ENCODE measurements around the gene TMEM106C.

DNA sequence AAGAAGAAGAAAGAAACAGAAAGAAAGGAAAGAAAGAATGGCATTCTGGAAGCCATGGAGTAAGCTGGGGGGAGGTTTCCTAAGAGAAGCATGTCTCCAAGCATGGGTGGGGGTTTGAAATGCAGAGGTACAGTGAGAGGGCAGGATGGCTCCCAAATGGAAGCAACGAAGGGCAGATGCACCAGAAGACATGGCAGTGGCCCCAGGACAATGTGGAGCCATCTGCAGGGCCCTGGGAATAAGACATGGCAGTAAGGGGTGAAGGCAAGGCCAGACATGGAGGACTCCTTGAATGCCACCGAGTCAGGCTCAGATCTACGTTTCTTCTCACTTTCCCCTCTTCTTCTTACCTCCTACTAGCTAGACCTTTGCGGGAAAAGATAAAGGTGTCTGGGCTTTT, 45.6 kb downstream of the TMEM106C start:
- TF ChIP-seq, protein P1, sequence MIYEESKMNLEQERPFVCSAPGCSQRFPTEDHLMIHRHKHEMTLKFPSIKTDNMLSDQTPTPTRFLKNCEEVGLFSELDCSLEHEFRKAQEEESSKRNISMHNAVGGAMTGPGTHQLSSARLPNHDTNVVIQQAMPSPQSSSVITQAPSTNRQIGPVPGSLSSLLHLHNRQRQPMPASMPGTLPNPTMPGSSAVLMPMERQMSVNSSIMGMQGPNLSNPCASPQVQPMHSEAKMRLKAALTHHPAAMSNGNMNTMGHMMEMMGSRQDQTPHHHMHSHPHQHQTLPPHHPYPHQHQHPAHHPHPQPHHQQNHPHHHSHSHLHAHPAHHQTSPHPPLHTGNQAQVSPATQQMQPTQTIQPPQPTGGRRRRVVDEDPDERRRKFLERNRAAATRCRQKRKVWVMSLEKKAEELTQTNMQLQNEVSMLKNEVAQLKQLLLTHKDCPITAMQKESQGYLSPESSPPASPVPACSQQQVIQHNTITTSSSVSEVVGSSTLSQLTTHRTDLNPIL (CRISPR knock-in tag; IDR thresholded peaks at IDR 0.05; ENCODE audit: low read depth) = no peak
- no peak for TF ChIP-seq ZFP30 (CRISPR knock-in tag; IDR thresholded peaks at IDR 0.05)
- no peak for TF ChIP-seq ZFP3 (CRISPR knock-in tag; IDR thresholded peaks at IDR 0.05)
- TF ChIP-seq PATZ1 (CRISPR knock-in tag; IDR thresholded peaks at IDR 0.05; ENCODE audit: borderline replicate concordance) = no peak
- TF ChIP-seq ARNTL (CRISPR knock-in tag; IDR thresholded peaks at IDR 0.05; ENCODE audit: borderline replicate concordance, low read depth) = no peak
- no peak for TF ChIP-seq RARB (CRISPR knock-in tag; IDR thresholded peaks at IDR 0.05)
- TF ChIP-seq SNAI2 (CRISPR knock-in tag; IDR thresholded peaks at IDR 0.05) = no peak
- TF ChIP-seq ZNF8 (CRISPR knock-in tag; IDR thresholded peaks at IDR 0.05) = no peak
